ENCODE data around the gene PIAS4.

DNA sequence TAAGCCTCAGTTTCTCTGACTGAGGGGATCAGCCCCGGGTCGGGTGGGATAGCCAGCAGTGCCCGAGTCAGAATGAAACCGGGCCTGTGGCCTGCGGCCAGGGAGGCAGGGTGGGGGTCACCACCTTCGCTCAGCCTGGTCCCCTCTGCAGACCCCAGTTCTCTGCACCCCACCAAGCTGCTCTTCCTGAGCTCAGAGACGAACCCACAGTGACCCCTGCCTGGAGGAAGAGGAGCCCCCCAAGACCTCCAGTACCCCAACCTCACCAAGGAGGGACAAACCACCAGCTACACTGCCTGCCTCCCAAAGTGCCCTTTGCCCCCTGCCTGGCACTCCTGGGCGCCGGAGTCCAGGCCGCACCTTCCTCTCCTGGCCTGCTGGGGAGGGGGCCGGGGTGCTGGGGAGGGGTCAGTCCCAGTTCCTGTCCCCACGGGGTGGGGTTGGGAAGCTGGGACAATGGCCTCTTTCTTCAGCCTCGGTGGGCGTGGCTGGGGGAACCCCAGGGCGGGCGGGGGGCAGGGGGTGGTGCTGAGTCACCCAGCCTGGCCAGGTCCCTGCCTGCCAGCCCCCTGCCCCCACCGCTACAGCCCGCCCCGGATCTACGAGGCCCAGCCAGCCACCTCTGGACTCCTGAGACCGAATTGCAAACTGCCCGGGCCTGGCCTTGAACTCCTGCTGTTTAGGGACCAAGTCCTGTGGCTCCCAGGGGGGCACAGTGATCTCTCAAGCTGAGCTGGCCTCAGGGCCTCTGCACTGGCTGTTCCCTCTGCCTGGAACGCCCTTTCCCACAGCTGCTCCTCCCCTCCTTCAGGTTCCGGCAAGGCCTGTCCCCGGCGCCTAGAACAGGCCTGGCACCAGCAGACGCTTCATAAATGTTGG is 44.8 kb downstream of the PIAS4 start:
- TF ChIP-seq, protein P1, sequence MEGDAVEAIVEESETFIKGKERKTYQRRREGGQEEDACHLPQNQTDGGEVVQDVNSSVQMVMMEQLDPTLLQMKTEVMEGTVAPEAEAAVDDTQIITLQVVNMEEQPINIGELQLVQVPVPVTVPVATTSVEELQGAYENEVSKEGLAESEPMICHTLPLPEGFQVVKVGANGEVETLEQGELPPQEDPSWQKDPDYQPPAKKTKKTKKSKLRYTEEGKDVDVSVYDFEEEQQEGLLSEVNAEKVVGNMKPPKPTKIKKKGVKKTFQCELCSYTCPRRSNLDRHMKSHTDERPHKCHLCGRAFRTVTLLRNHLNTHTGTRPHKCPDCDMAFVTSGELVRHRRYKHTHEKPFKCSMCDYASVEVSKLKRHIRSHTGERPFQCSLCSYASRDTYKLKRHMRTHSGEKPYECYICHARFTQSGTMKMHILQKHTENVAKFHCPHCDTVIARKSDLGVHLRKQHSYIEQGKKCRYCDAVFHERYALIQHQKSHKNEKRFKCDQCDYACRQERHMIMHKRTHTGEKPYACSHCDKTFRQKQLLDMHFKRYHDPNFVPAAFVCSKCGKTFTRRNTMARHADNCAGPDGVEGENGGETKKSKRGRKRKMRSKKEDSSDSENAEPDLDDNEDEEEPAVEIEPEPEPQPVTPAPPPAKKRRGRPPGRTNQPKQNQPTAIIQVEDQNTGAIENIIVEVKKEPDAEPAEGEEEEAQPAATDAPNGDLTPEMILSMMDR (IDR thresholded peaks at IDR 0.05) = no peak
- no peak for TF ChIP-seq POLR2A (IDR thresholded peaks at IDR 0.05)
- TF ChIP-seq POLR2AphosphoS5 (IDR thresholded peaks at IDR 0.05) = no peak
